Left lobe of liver (tissue), 2 donors: ENCODE data around the gene CLEC12A. TPM values are rescaled to one million over a fixed set of nuclear protein-coding genes. Genes with fewer than 3 reads are reported as not detected.
A peak's percentile ranks its signal among the peaks of the same experiment; 100 is the strongest.
"Not testable (repeated sequence)": the region's sequence is repeated elsewhere in the genome, so short reads cannot be mapped to it uniquely, and the experiment has no call there.

ENCODE experiments used
- ATAC-seq: fragments of 200-7000 bp; cut with Tn5 transposase; one replicate; pipeline ENCODE4 v1.9.1; 2020; ENCODE audit warnings: mild to moderate bottlenecking, moderate library complexity
- DNase-seq: peaks from one replicate; pipeline ENCODE4 v3.0.0-alpha.2; 2020; ENCODE audit warnings: low spot score
- total RNA-seq: library from RNA; stranded (reverse); gene quantifications from one replicate; pipeline ENCODE4 v1.2.1, GENCODE V29; 2021
- donor health status: DM: no; HTN: no; CAD: no; lungs with moderate emphysema.
- donor health status: DM: no; HTN: yes; CAD: no.

The CLEC12A gene
- 0.38 TPM for total RNA-seq

DNA sequence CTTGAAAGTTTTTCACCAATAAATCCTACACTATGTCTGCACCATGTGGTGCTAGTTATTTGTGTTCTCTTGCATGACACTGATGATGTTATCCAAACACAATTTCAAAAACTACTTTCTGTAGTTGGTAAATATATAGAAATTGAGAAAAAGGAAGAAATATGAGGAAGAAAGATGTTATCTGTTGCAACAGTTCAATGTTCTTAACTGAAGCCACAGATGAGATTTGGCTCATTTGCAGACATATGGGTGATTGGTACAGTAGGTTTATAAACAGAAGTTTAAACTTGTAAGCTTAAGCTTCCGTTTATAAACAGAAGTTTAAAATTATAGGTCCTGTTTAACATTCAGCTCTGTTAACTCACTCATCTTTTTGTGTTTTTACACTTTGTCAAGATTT is at the start of gene CLEC12A:
CLEC12A (plus strand) TSS at position 229 of the 400 bp plus-strand sequence. CDS start 188 bp downstream, outside the sequence.
- ATAC-seq (no peak), DNase-seq (no peak)

DNA sequence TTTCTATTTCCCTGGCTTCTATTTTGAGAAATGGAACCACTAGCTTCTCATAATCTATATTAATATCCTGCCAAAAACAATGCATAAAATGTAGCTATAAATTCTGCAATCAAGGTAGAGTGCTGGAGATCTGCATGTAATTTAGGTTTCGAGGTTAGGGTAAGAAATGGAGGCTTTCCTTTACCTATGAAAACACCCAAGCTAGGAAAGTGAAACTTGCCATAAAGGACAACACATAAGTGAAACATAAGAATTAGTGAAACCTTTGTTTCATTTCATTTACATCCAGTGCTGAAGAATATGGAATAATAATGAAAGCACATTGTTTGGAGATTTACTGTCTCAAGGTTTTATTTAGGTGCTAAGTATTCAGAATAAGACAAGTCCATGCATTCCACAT is 48.8 kb upstream of the CLEC12A start:
- DNase-seq, result no peak
- ATAC-seq, result no peak

DNA sequence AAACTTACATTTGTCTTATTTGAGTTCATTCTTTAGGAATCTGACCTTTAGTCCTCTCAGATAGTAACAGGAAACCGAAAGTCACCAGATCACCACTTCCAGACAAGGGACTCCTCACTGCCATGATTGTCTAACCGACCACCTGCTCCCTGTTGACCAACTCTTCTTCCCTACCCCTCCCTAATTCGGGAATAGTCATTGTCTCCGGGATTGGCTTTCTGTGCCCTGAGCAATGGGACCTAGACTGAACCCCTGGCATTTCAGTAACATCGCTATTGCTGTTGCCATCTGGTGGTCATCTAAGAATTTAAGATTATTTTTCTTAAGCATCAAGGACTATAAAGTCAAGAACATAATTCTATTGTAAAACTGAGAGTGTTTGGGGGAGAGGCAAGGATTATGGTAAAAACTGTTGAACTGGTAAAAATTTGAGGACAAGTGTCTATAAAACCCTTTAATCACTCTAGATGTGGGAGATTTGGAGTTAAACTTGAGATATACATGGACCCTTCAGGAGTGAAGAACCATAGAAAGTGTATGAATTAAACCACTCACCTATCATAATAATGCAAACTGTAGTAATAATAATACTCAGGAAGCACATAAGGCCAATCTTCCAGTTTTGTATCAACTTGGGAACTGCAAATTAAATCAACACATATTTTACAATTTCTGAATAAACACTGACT is 45.4 kb upstream of the CLEC12A start:
- ATAC-seq, result peak; percentile 95
- no peak for DNase-seq

DNA sequence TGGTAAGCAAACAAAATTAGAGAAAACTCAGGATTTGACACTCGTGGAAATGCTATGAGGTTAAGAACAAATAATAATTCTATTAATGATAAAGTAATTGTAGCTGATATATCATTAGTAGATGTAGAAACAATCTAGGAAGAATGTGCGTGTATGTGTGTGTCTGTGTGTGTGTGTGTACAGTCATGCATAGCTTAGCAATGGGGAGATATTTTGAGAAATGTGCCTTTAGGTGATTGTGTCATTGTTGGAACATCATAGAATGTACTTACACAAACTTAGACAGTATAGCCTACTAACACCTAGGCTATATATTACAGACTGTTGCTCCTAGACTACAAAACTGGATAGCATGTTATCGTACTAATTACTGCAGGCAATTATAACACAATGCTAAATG is 44.3 kb upstream of the CLEC12A start:
- DNase-seq (no peak), ATAC-seq (no peak)

DNA sequence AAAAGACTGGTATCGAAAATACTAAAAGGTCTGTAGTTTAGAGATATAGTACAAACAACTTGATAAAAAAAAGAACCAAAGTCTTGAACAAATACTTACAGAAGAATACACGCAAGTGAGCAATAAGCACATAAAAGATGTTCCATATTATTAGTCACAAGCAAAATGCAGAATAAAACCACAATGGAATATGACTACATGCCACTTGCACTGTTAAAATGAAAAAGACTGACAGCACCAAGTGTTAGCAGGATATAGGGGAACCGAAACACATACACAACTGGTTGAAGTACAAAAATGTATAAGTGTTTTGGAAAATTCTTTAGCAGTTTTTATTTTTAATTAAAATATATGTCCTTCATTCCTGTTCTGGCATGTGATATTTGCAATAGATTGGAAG is 42.6 kb upstream of the CLEC12A start:
- ATAC-seq (no peak), DNase-seq (no peak)

DNA sequence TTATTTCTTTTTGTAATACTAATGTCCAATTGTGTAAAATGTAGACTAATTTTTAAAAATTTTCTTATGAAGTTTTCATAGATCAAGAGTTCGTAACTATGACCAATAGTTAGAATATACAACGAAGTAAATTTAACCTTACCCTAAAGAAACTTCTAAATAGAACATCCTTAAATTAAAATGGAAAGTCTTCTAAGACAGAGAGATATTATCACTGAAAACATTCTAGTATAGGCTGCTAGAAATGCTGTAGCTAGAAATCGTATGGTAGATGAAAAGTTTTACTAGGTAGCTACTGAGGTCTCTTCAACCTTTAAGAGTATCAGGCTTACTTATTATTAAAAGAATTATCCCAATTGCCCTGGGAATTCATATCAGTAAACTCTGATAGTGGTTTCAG is 40.0 kb upstream of the CLEC12A start:
- no peak for ATAC-seq
- DNase-seq, result no peak

DNA sequence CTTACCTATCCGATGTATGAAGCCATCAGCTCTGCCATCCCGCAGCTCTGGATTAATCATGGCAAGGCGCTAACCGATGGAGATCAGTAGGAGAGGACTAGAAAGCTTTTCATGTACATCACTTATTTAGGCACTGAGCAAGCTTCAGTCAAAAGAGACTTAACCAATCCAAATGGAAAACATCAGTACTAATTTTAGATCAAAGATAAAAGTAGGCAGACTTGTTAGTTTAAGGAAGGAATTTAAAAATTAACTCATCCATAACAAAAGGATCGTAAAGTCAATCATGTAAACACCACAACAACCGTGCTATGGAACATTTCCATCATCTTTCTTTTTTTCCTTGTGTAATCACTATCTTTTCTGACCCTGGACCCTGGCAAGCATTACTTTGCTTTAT is 38.9 kb upstream of the CLEC12A start, which contains the start of gene CLEC2A:
CLEC2A (minus strand) TSS at position 101 of the 400 bp plus-strand sequence; CDS start at position 60, 41 bp downstream.
- DNase-seq (no peak), ATAC-seq (no peak)

DNA sequence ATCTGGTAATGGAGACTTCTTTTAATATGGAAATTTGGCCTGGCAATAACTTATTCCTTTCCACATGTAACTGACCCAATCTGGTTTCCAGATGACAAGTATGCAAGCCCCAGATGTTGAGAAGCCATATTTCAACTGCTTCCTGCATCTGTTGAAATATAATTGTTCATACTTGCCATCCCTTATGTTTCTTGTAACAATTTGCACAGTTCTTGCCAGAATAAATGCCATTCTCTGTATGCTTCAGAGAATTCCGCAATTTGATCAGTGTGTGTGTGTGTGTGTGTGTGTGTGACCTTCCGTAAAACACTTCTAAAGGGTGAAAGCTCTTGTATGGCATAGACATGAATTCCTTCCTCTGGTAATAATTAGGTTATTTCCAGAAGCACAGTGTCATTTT is 37.3 kb upstream of the CLEC12A start:
- ATAC-seq (no peak), DNase-seq (no peak)

DNA sequence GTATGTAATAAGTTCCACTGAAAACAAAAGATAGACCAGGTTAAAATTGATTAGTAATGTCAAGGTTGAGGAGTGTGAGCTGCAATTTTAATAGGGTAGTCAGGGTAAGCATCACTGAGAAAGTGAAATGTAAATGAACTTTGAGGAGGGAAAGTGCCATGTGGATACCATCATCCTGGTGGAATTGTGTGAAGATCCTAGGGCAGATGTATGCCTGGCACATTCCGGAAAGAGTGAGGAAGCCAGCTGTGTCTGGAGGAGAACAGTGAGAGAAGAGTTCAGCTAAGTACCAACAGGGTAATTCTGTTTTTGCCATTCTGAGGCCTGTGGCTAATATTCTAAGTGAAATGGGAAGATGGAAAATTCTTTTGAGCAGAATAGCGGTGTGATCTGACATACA is 36.2 kb upstream of the CLEC12A start:
- ATAC-seq (no peak), DNase-seq (no peak)

DNA sequence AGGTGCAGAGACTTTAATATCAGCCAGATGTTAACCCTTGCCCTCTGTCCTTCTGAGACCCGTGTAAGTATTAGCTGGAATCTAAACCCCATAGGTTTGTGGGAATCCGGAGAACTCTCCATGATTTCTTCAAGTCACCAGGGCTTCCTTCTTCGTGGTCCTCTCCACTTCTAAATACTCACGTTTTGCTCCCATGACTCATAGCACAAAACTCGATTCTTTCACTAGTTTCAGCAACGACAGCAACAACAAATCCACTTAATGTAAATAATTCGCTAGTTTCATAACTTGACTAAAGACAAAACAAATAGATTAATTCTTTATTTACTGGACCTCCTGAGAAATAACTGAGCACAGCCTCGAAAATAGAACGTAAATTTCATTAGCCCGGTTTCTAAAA is 34.6 kb upstream of the CLEC12A start:
- DNase-seq, result no peak
- no peak for ATAC-seq

DNA sequence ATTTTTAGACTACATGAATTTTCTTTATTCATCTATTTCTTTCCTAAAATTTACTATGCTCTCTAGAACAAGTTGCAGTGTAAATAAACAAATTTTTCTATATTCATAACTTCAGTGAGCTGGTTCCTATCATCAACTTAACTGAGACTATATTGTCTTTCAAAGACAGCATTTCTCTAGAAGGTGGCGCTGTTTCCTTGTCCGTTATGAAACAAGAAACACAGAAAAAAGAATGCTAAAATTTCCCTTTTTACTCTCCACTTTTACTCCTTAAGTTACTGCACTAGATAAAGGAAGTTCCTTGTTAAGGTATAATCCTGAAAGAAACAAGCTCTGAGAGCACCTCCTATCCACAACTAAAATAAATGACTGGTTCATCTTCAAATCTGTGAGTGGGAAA is 30.8 kb upstream of the CLEC12A start:
- DNase-seq (no peak), ATAC-seq (no peak)

DNA sequence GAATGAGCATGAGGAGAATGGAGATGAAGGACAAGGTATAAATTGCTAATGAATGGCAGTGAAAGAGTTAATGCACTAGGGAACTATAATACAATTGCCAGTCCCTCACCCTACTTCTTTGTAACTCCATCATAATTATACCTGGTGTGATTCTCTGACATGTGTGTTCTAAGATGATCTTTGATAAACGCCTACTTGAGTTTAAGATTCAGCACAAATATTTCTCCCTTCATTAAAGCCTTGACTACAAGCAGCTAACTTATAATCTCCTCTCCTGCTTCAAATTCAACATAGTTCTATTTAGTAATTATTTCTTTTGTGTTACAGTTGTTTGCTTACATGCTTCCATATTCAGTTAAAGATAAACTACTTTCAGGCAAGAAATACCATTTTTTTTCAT is 29.4 kb upstream of the CLEC12A start:
- ATAC-seq (no peak), DNase-seq (no peak)

DNA sequence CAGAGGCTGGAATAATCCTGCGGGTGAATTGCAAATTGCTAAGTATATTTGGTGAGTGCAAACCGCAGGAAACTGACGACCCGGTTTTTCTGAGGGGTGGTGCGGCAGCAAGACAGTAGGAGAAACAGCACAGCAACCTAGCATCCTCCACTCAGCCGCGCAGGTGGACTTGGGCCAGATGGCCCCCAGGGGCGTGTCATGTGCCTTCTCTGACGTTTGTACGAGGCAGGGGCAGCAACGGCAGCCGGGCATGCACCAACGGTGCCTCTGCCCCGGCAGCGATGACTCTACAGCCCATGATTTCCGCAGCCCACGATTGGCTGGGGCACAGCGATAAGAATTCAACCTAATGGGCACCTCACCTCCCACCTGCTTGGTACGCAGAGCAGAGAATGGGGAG is 28.0 kb upstream of the CLEC12A start:
- DNase-seq (no peak), ATAC-seq (no peak)

DNA sequence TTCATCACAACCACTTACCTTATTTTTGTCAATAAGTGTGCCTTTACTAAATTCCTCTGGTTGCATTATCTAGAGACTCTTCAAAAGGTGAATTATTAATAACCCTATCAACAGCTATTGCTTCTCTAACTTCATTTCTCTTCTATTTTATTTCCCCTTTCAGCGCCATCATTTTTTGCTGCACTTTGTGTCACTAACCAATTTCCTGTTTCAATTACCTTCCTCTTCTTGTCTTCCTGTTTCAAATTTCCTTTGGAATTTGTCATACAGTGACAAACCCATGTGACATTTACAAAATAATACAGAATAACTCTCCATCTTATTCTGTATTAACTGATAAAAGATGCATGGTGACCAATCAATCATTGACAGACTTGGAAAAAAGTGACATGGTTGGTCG is 26.8 kb upstream of the CLEC12A start:
- ATAC-seq, result no peak
- DNase-seq, result no peak

DNA sequence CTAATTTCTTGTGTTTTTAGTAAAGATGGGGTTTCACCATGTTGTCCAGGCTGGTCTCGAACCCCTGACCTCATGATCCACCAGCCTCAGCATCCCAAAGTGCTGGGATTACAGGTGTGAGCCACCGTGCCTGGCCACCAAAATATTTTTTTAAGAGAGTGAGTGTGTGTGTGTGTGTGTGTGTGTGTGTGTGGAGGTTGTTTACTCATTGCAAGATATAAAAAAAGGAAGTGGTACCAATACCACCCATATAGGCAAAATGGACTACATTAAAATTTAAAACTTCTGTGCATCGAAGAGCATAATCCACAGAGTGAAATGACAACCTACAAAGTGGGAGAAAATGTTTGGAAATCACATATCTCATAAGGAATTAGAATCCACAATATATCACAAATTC is 23.5 kb upstream of the CLEC12A start:
- ATAC-seq (no peak), DNase-seq (no peak)

DNA sequence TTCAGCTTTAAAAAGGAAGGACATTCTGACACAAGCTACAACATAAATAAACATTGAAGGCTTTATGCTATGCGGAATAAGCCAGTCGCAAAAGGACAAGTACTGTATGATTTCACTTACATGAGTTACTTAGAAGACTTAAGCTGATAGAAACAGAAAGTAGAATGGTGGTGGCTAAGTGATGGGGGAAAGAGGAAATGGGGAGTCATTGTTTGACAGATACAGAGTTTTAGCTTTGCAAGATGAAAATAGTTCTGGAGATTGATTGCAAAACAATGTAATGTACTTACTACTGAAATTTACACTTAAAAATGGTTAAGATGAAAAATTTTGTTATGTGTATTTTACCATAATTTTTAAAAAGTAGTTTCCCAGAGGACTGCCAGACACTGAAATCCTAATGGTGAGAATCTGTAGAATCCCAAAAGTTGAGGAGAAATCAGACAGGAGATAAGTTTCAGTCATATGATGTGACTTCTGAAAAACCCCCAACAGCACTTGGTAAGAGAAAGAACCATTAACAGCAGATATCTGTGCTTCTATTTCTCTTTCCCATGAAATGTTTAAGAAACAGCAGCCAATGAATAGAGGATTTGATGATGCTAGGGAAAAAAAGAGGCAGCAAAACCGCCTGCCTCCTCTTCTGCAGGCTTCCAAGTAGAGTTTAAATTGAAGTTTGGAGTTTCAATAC is 22.5 kb upstream of the CLEC12A start:
- DNase-seq (no peak), ATAC-seq (no peak)

DNA sequence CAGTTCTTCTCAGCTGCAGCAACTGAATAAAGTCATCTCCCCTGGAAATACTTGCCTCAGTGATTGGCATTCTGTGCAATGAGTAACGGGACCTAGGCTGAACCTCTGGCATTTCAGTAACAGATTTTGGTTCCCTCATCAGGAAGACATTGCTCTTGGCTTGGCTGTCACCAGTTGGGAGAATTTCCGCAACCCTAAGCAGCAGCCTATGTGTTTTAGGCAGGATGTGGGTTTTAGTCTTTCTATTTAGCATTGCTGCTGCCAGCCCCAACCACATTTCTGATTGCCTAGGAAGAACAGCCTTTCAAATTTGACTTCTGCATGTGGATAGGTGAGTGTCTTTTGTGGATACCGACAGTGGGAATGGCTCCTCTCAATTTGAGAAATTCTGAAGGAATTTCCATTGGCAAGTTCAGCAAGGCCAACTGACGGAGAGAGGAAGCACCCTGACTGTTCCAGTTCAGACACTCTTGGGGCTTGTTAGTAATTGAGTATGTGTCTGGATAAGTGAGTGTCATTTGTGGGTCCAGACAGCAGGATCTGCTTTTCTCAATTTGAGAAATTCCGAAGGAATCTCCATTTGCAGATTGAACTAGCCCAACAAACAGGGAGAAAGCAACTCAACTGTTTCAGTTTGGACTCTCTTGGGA is 20.1 kb upstream of the CLEC12A start:
- ATAC-seq, result no peak
- DNase-seq, result no peak

DNA sequence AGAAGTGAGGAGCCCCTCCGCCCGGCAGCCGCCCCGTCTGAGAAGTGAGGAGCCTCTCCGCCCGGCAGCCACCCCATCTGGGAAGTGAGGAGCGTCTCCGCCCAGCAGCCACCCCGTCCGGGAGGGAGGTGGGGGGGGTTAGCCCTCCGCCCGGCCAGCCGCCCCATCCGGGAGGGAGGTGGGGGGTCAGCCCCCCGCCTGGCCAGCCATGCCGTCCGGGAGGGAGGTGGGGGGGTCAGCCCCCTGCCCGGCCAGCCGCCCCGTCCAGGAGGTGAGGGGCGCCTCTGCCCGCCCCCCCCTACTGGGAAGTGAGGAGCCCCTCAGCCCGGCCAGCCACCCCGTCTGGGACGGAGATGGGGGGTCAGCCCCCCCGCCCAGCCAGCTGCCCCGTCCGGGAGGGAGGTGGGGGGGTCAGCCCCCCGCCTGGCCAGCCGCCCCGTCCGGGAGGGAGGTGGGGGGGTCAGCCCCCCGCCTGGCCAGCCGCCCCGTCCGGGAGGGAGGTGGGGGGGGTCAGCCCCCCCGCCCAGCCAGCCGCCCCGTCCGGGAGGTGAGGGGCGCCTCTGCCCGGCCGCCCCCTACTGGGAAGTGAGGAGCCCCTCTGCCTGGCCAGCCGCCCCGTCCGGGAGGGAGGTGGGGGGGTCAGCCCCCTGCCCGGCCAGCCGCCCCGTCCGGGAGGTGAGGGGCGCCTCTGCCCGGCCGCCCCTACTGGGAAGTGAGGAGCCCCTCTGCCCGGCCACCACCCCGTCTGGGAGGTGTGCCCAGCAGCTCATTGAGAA is 18.1 kb upstream of the CLEC12A start:
- ATAC-seq, DNase-seq: not testable (repeated sequence)

DNA sequence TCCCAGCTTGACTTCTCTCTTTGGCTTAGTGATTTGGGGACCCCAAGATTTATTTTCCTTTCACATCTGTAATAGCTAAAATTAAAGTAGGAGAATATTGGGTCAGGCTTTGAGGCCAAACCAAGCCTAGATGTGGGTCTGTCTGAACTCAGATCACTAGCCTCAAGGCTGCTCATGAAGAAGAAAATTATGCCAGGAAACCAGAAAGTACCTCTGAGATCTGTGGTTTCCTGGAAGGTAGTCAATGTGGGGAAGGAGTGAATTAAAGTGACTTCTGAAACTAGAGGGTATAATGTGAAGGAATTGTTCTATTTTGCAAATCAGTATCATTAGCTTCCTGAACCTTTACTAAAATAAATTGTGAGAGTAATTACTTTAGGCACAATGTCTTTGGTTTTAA is 13.4 kb upstream of the CLEC12A start:
- ATAC-seq, result no peak

DNA sequence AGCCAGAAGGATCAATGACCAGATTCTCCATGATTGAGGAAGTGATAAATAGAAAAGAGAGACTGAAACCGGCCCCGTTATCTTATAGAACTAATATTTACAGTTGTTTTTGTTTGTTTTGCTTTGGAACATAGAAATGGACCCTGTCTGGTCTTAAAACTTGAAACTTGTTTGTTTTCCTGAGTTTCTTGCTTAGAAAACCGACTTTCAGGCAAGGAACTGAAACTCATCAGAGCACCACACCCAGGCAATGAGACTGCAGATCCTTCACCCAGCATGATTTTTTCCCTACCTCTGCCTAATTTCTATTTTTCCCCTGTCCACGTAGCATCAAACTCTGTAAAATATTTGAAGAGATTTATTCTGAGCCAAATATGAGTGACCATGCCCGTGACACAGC is 10.6 kb upstream of the CLEC12A start:
- ATAC-seq, result no peak
- no peak for DNase-seq

More for the DNA sequence above, 13.4 kb upstream of the CLEC12A start:
- DNase-seq, result no peak

DNA sequence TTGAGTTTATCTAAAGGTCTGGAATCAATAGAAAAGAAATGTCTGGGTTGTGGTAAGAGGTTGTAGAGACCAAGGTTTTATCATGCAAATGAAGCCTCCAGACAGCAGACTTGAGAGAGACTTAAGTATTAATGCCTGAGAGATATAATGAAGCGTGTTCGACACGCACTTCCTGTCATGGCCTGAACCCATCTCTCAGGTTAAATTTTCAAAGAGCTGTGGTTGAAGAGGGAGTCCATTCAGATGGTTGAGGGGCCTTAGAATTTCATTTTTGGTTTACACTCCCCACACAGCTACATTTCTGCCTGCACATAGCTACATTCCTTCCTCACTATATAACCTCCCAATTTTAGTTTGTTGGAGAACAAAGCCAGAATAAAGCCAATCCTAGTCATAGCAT is 10.1 kb upstream of the CLEC12A start:
- no peak for ATAC-seq
- no peak for DNase-seq
